NT2/D1 (cell line): Measurements from ENCODE around the gene CXCL12.

ENCODE experiments used
- DNase-seq: peaks from one replicate; pipeline ENCODE4 v3.0.0-alpha.2; 2011; ENCODE audit warnings: low read depth, low spot score
- H3K27me3 ChIP-seq: 2 replicates; pipeline ENCODE4 v1.6.0; 2011; ENCODE audit warnings: mild to moderate bottlenecking; ENCODE audit not compliant: insufficient read length, insufficient read depth
- H3K36me3 ChIP-seq: 2 replicates; pipeline ENCODE4 v1.6.1; 2011; ENCODE audit warnings: mild to moderate bottlenecking, low read length, mixed read lengths; ENCODE audit not compliant: insufficient read depth, insufficient read length
- H3K4me1 ChIP-seq: 2 replicates; pipeline ENCODE4 v1.5.1; 2011; ENCODE audit not compliant: insufficient read depth, insufficient read length
- H3K4me3 ChIP-seq: 2 replicates; pipeline ENCODE4 v1.5.1; 2011; ENCODE audit warnings: low read depth; ENCODE audit not compliant: insufficient read length
- H3K9ac ChIP-seq: 2 replicates; pipeline ENCODE4 v1.6.0; 2011; ENCODE audit warnings: low read depth; ENCODE audit not compliant: insufficient read length
- H3K9me3 ChIP-seq: 2 replicates; pipeline ENCODE4 v1.5.1; 2011; ENCODE audit warnings: mild to moderate bottlenecking, low read length; ENCODE audit not compliant: insufficient read depth
- SUZ12 ChIP-seq: IDR thresholded peaks from 2 replicates; pipeline ENCODE4 v1.6.1; 2011; ENCODE audit not compliant: insufficient read length, insufficient read depth; ENCODE audit errors: extremely low read depth
- YY1 ChIP-seq: IDR thresholded peaks from 2 replicates; pipeline ENCODE4 v1.6.1; 2011; ENCODE audit not compliant: insufficient read length, insufficient read depth
- ZNF274 ChIP-seq: IDR thresholded peaks from 2 replicates; pipeline ENCODE4 v1.6.1; 2011; ENCODE audit warnings: mild to moderate bottlenecking, low read depth, low read length

Gene CXCL12

GRCh38 chr10:44330431-44330830, 54.5 kb downstream of the CXCL12 start:
- no peak overlapping the region for H3K4me3 ChIP-seq
- no peak overlapping the region for H3K9ac ChIP-seq
- TF ChIP-seq ZNF274 (no peak), YY1 (no peak)
- H3K9me3 ChIP-seq = no peaks in the 10 kb centered on the region
- no peaks in the 10 kb centered on the region for H3K4me1 ChIP-seq
- no peak for DNase-seq
- H3K27me3 ChIP-seq = no peaks in the 10 kb centered on the region
- H3K36me3 ChIP-seq = no peaks in the 10 kb centered on the region

- no peaks in the 10 kb centered on the region for H3K36me3 ChIP-seq
- H3K4me1 ChIP-seq = no peaks in the 10 kb centered on the region
- H3K27me3 ChIP-seq = no peaks in the 10 kb centered on the region
- H3K4me3 ChIP-seq = no peak overlapping the region
- DNase-seq = no peak
- H3K9me3 ChIP-seq = no peaks in the 10 kb centered on the region
- TF ChIP-seq ZNF274 (no peak), YY1 (no peak), SUZ12 (no peak)
- no peak overlapping the region for H3K9ac ChIP-seq
These were observed 57.4 kb downstream of the CXCL12 start for GRCh38 chr10:44327461-44327860.
